Choroid plexus epithelial cell (primary cell): ENCODE data around the gene ADGRF4.
"Not testable (repeated sequence)": the region's sequence is repeated elsewhere in the genome, so short reads cannot be mapped to it uniquely, and the experiment has no call there.

ENCODE experiments used
- DNase-seq: peaks from one replicate; pipeline ENCODE4 v3.0.0-alpha.2; 2010; ENCODE audit warnings: low read depth
- H3K4me3 ChIP-seq: 2 replicates; pipeline ENCODE4 v1.5.1; 2011; ENCODE audit warnings: low read depth, mild to moderate bottlenecking, control low read depth, low read length, moderate library complexity
- TF ChIP-seq, protein P1 (sequence below): conservative IDR thresholded peaks from 2 replicates; pipeline ENCODE4 v1.5.1; 2011; ENCODE audit warnings: low read depth, mild to moderate bottlenecking, control low read depth, inconsistent platforms, low read length, moderate library complexity

Gene ADGRF4

DNA sequence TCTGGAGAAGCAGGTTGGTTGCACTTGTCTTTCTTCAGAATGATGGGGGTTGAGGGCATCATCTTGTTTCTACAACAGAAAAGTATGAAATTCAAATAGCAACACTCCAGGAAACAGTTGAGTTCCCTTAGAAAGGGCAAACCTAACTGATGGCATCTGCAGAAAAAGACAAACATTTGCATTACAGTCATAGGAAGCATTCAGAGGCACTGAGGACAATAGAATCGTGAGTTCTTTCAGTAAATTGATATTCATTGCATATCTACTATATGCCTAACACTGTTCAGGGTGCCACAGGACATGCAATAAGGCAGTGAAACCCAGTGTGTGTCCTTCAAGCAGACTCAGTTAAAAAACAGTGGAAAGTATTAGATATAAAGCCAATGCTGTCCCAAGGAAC lies 42.3 kb downstream of the ADGRF4 start:
- H3K4me3 ChIP-seq, result no peak overlapping the region
- DNase-seq, result no peak
- TF ChIP-seq, protein P1, sequence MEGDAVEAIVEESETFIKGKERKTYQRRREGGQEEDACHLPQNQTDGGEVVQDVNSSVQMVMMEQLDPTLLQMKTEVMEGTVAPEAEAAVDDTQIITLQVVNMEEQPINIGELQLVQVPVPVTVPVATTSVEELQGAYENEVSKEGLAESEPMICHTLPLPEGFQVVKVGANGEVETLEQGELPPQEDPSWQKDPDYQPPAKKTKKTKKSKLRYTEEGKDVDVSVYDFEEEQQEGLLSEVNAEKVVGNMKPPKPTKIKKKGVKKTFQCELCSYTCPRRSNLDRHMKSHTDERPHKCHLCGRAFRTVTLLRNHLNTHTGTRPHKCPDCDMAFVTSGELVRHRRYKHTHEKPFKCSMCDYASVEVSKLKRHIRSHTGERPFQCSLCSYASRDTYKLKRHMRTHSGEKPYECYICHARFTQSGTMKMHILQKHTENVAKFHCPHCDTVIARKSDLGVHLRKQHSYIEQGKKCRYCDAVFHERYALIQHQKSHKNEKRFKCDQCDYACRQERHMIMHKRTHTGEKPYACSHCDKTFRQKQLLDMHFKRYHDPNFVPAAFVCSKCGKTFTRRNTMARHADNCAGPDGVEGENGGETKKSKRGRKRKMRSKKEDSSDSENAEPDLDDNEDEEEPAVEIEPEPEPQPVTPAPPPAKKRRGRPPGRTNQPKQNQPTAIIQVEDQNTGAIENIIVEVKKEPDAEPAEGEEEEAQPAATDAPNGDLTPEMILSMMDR, result no peak

DNA sequence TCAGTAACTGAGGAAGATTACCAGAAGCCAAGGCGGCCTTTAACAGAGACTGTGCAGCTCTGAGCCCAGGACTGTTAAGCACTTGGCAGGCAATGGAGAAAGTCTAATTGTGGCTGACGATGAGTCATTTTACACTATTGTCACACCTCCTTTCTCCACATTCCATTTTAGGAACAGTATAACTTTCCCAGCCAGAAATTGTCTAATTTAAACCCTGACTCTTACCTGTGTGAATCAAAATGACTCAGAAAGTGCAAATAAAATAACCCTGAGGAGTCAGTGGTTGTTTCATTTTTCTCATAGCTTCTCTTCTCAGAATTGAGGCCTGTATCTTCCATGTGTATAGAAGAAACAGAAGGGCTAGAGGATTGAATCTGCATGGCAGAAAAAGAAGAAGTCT lies 43.4 kb downstream of the ADGRF4 start:
- DNase-seq, result peak; percentile 29
- H3K4me3 ChIP-seq, result no peak overlapping the region

DNA sequence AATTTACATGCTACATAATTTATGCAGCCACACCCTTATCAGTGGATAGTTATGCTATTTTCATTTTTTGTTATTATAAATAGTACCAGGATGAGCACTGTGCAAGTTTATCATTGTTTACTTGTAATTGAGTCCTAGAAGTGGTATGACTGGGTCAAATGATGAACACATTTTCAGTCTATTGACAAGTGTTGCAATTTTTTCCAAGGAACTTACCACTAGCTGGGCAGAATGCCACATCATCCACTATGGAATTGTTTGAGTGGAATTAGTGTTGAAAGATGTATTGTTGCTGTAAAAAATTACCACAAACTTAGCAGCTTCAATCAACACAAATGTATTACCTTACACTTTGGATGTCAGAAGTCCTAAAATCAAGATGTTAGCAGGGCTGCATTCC lies 45.4 kb downstream of the ADGRF4 start:
- DNase-seq, result peak; percentile 23
- H3K4me3 ChIP-seq, result no peak overlapping the region
- TF ChIP-seq, protein P1, result no peak

More for the DNA sequence above, 43.4 kb downstream of the ADGRF4 start:
- TF ChIP-seq, protein P1, result no peak

DNA sequence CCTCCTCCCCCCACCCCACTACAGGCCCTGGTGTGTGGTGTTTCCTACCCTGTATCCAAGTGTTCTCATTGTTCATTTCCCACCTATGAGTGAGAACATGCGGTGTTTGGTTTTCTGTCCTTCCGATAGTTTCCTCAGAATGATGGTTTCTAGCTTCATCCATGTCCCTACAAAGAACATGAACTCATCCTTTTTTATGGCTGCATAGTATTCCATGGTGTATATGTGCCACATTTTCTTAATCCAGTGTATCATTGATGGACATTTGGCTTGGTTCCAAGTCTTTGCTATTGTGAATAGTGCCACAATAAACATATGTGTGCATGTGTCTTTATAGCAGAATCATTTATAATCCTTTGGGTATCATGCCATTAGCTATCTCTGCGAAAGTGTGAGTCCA lies 46.9 kb downstream of the ADGRF4 start:
- DNase-seq, H3K4me3 ChIP-seq: not testable (repeated sequence)

DNA sequence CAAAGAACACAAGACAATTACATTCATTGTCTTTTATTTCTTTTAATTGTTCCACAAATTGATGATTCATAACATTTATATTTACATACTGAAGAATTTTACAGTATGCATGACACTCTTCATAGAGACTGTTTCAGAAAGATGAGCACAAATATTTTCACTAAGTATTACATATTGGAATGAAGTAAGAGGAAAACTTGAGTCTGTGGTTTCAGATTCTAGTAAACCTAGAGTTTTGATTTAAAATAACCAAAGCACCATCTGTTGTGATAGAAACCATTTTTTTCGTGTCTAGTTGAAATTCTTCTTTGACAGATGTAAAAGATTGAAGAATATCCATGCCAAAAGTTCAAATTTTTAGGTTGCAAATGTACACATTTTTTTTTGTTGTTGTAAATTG lies 51.4 kb downstream of the ADGRF4 start:
- H3K4me3 ChIP-seq, result no peak overlapping the region
- TF ChIP-seq, protein P1, result no peak

DNA sequence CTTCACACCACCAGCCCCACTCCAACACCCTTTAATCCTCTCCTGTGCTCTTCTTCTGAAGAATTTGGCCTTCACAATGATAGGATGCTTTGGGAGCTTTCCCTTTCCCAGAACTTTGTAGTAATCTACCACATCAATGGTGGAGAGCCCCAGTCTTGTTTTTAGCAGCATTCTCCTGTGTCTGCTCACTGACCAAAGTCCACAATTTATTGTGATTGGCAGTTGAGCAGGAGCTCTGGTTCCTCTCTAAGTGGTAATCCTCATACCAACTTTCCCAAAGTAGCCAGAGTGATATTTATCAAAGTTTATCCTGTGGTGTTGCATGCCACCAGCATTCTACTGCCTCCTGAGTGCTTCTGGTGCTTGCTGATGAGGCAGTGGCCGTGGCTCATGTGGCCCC lies 54.4 kb downstream of the ADGRF4 start:
- no peak overlapping the region for H3K4me3 ChIP-seq
- DNase-seq, result no peak
- TF ChIP-seq, protein P1, result no peak

More for the DNA sequence above, 51.4 kb downstream of the ADGRF4 start:
- DNase-seq, result no peak

DNA sequence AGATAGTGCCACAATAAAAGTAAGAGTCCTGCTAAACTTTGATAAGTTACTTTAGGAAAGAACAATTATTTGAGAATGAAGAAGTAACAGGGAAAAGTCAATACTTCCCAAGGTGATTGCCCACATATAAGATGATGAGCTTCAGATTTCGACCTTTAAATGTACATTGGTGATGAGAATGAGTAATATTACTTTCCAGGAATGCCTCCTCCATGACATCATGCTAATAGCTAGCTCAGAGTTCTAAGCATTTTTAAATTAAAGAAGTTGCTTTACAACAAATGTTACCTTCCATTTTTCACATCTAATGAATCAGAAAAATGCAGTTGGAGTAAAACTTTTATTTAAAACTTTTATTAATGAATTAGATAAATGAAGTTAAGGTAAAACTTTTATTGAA lies 61.0 kb downstream of the ADGRF4 start:
- TF ChIP-seq, protein P1, result no peak
- peak; percentile 10 for DNase-seq

DNA sequence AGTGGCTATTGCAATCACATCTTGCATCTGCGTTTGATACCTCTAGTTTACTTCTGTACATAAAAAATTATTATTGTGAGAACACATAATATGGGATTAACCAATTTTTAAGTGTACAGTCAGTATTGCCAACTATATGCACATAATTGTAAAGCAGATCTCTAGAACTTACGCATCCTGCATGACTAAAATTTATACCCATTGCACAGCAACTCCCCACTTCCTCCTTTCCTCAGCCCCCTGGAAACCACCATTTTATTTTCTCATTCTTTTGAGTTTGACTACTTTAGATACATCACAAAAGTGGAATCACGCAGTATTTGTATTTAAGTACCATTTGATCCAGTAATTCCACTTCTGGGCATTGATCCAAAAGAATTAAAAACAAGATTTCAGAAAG lies 64.1 kb downstream of the ADGRF4 start:
- no peak for DNase-seq
- no peak overlapping the region for H3K4me3 ChIP-seq
- TF ChIP-seq, protein P1, result no peak

More for the DNA sequence above, 61.0 kb downstream of the ADGRF4 start:
- H3K4me3 ChIP-seq, result no peak overlapping the region
